ENCODE measurements around the gene SLC1A4. TPM values are rescaled to one million over a fixed set of nuclear protein-coding genes. Genes with fewer than 3 reads are reported as not detected.

The SLC1A4 gene
- total and polyA plus RNA-seq, 2 donors from 2014 or later, result 2.1 to 10.6 TPM

GRCh38 chr2:65026704-65027464 is 37.7 kb downstream of the SLC1A4 start:
- DNase-seq (no peak), FAIRE-seq (no peak)
- intact Hi-C loops (cut with DNase I), result no loop called here
- H3K27ac ChIP-seq (ENCODE audit: low read depth in 2 of 2, low read length in 2 of 2), result no peak overlapping the region
- H3K4me1 ChIP-seq (ENCODE audit: control insufficient read depth in 2 of 3, insufficient read depth in 2 of 3, low read depth in 1 of 3, low read length in 3 of 3), result peaks cover 0 to 2% (median 0%) of the 10 kb centered on the region in 3 donors
- no peak overlapping the region for H3K9ac ChIP-seq (ENCODE audit: low read length in 3 of 3)
- H3K36me3 ChIP-seq (ENCODE audit: control insufficient read depth in 2 of 3, insufficient read depth in 3 of 3, low read length in 3 of 3), result no peaks in the 10 kb centered on the region
- no peaks in the 10 kb centered on the region for H3K9me3 ChIP-seq (ENCODE audit: control insufficient read depth in 2 of 3, insufficient read depth in 1 of 3, low read length in 3 of 3)
- H3K27me3 ChIP-seq (ENCODE audit: control insufficient read depth, insufficient read depth, low read length), result no peaks in the 10 kb centered on the region
- no peak overlapping the region for H3K4me3 ChIP-seq (ENCODE audit: low read length in 3 of 3)
- TF ChIP-seq, protein P1, sequence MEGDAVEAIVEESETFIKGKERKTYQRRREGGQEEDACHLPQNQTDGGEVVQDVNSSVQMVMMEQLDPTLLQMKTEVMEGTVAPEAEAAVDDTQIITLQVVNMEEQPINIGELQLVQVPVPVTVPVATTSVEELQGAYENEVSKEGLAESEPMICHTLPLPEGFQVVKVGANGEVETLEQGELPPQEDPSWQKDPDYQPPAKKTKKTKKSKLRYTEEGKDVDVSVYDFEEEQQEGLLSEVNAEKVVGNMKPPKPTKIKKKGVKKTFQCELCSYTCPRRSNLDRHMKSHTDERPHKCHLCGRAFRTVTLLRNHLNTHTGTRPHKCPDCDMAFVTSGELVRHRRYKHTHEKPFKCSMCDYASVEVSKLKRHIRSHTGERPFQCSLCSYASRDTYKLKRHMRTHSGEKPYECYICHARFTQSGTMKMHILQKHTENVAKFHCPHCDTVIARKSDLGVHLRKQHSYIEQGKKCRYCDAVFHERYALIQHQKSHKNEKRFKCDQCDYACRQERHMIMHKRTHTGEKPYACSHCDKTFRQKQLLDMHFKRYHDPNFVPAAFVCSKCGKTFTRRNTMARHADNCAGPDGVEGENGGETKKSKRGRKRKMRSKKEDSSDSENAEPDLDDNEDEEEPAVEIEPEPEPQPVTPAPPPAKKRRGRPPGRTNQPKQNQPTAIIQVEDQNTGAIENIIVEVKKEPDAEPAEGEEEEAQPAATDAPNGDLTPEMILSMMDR (IDR thresholded peaks at IDR 0.05; ENCODE audit: borderline replicate concordance, extremely low read depth, insufficient read depth), result no peak

- no peak for FAIRE-seq
- no peak for DNase-seq
- TF ChIP-seq, protein P1 (IDR thresholded peaks at IDR 0.05; ENCODE audit: borderline replicate concordance, extremely low read depth, insufficient read depth), result no peak
Measured at GRCh38 chr2:65027616-65028244, 38.5 kb downstream of the SLC1A4 start.

GRCh38 chr2:65030476-65031332 is 41.5 kb downstream of the SLC1A4 start:
- TF ChIP-seq, protein P1 (IDR thresholded peaks at IDR 0.05; ENCODE audit: borderline replicate concordance, extremely low read depth, insufficient read depth), result no peak
- FAIRE-seq, result no peak
- H3K27ac ChIP-seq (ENCODE audit: low read depth in 2 of 2, low read length in 2 of 2), result no peak overlapping the region

More at GRCh38 chr2:65027616-65028244, 38.5 kb downstream of the SLC1A4 start:
- no peaks in the 10 kb centered on the region for H3K27me3 ChIP-seq (ENCODE audit: control insufficient read depth, insufficient read depth, low read length)
- no peak overlapping the region for H3K4me3 ChIP-seq (ENCODE audit: low read length in 3 of 3)
- H3K4me1 ChIP-seq (ENCODE audit: control insufficient read depth in 2 of 3, insufficient read depth in 2 of 3, low read depth in 1 of 3, low read length in 3 of 3), result peaks cover 0 to 2% (median 0%) of the 10 kb centered on the region in 3 donors
- H3K9ac ChIP-seq (ENCODE audit: low read length in 3 of 3), result no peak overlapping the region
- intact Hi-C loops (cut with DNase I), result no loop called here
- no peaks in the 10 kb centered on the region for H3K9me3 ChIP-seq (ENCODE audit: control insufficient read depth in 2 of 3, insufficient read depth in 1 of 3, low read length in 3 of 3)
- H3K27ac ChIP-seq (ENCODE audit: low read depth in 2 of 2, low read length in 2 of 2), result no peak overlapping the region
- no peaks in the 10 kb centered on the region for H3K36me3 ChIP-seq (ENCODE audit: control insufficient read depth in 2 of 3, insufficient read depth in 3 of 3, low read length in 3 of 3)

More at GRCh38 chr2:65030476-65031332, 41.5 kb downstream of the SLC1A4 start:
- Histone ChIP-seq H3K9me3 (ENCODE audit: control insufficient read depth in 2 of 3, insufficient read depth in 1 of 3, low read length in 3 of 3) (no peaks in the 10 kb centered on the region), H3K4me3 (ENCODE audit: low read length in 3 of 3) (no peak overlapping the region), H3K27me3 (ENCODE audit: control insufficient read depth, insufficient read depth, low read length) (no peaks in the 10 kb centered on the region), H3K36me3 (ENCODE audit: control insufficient read depth in 2 of 3, insufficient read depth in 3 of 3, low read length in 3 of 3) (no peaks in the 10 kb centered on the region), H3K9ac (ENCODE audit: low read length in 3 of 3) (no peak overlapping the region), H3K4me1 (ENCODE audit: control insufficient read depth in 2 of 3, insufficient read depth in 2 of 3, low read depth in 1 of 3, low read length in 3 of 3) (peaks cover 0 to 8% (median 2%) of the 10 kb centered on the region in 3 donors)
- DNase-seq, result no peak
- intact Hi-C loops (cut with DNase I), result no loop called here
